K562 (cell line): Measurements from ENCODE around the gene TAS1R3. TPM values are rescaled to one million over a fixed set of nuclear protein-coding genes. Genes with fewer than 3 reads are reported as not detected.

ENCODE experiments used
- FOXM1 ChIP-seq, 2 experiments: fragments of 450-650 bp in 1 of 2; sonication (generic) in 1 of 2; formaldehyde crosslinking in 1 of 2; IDR thresholded peaks; 2 replicates each; pipeline versions ENCODE4 v1.6.1 to v1.9.0; 2017 to 2022; ENCODE audit warnings: low read depth in 2 of 2, mild to moderate bottlenecking in 2 of 2, missing genetic modification reagents in 1 of 2, moderate library complexity in 1 of 2
- GTF2E2 ChIP-seq: fragments of 200-800 bp; sonication (Bioruptor generic); IDR thresholded peaks from 2 replicates; pipeline ENCODE4 v1.6.1; 2016; ENCODE audit warnings: missing genetic modification characterization, missing compliant biosample characterization
- HSF4 ChIP-seq: fragments of 250-450 bp; sonication (Bioruptor Pico); IDR thresholded peaks from 2 replicates; pipeline ENCODE4 v2.1.2; 2022; ENCODE audit warnings: mild to moderate bottlenecking, moderate library complexity, borderline replicate concordance
- NFATC3 ChIP-seq: fragments of 450-650 bp; IDR thresholded peaks from 2 replicates; pipeline ENCODE4 v1.6.1; 2017; ENCODE audit warnings: mild to moderate bottlenecking
- REST ChIP-seq, 2 experiments: fragments of 450-650 bp; formaldehyde crosslinking in 1 of 2; IDR thresholded peaks; 2 replicates each; pipeline versions ENCODE4 v1.4.0 to v1.6.1; 2014 to 2020; ENCODE audit warnings: mild to moderate bottlenecking in 2 of 2, borderline replicate concordance in 1 of 2, low read depth in 1 of 2
- RFX7 ChIP-seq: fragments of 250-450 bp; sonication (Bioruptor Pico); IDR thresholded peaks from 2 replicates; pipeline ENCODE4 v1.5.1; 2021; ENCODE audit warnings: mild to moderate bottlenecking
- SLC30A9 ChIP-seq: fragments of 250-450 bp; sonication (Bioruptor Pico); IDR thresholded peaks from 2 replicates; pipeline ENCODE4 v1.8.0; 2022; ENCODE audit warnings: mild to moderate bottlenecking, moderate library complexity
- SMC3 ChIP-seq: conservative IDR thresholded peaks from 2 replicates; pipeline ENCODE4 v1.6.1; 2011; ENCODE audit warnings: low read depth, low read length, improper control_type of control experiment; ENCODE audit not compliant: insufficient read depth
- SRSF1 ChIP-seq: fragments of 200-400 bp; formaldehyde crosslinking; IDR thresholded peaks from 2 replicates; pipeline ENCODE4 v1.6.1; 2017; ENCODE audit warnings: mild to moderate bottlenecking, low read depth, low read length, moderate library complexity
- TFE3 ChIP-seq: fragments of 450-650 bp; formaldehyde crosslinking; IDR thresholded peaks from 2 replicates; pipeline ENCODE4 v1.4.0; 2020; ENCODE audit warnings: mild to moderate bottlenecking, mixed read lengths
- ZNF586 ChIP-seq: fragments of 450-650 bp; formaldehyde crosslinking; conservative IDR thresholded peaks from 2 replicates; pipeline ENCODE4 v1.4.0; 2020; ENCODE audit warnings: mild to moderate bottlenecking, moderate library complexity
- polyA plus RNA-seq, 8 experiments: library from polyadenylated mRNA; depleted of rRNA in 4 of 8; stranded (reverse) in 5 of 8; unstranded in 3 of 8; fragments of >200 nt; fragmentation: Nextera tagmentation in 2 of 8; fragmentation: Illumina TruSeq in 1 of 8; extraction: Ambion mirVana in 2 of 8; extraction: Trizol in 1 of 8; gene quantifications; 2 replicates each; pipeline versions ENCODE4 v1.2.1 to v1.2.3, GENCODE V29; 2011 to 2014; ENCODE audit warnings: inconsistent platforms in 1 of 8, missing spikeins in 1 of 8
- total RNA-seq, 7 experiments: library from RNA; depleted of rRNA in 6 of 7; stranded (reverse); fragments of >200 nt in 6 of 7; fragmentation: Illumina TruSeq in 2 of 7; extraction: Trizol in 2 of 7; gene quantifications; 2 replicates each; pipeline versions ENCODE4 v1.2.1 to v1.2.3, GENCODE V29; 2011 to 2021; ENCODE audit warnings: low replicate concordance in 1 of 7

TAS1R3 gene
- total and polyA plus RNA-seq, 9 of the 15 experiments (the other 6 are each of a cell fraction or from before 2014, with no cell fraction given): 0.07 to 0.13 TPM; not detected in 7

GRCh38 chr1:1325288-1326074 lies 5.6 kb upstream of the TAS1R3 start (continued):
- no peak for TF ChIP-seq REST (IDR thresholded peaks at IDR 0.05; ENCODE audit: borderline replicate concordance)
- no peak for TF ChIP-seq REST (CRISPR knock-in tag; IDR thresholded peaks at IDR 0.05; ENCODE audit: low read depth)
- TF ChIP-seq SRSF1: no peak
- no peak for TF ChIP-seq NFATC3
- no peak for TF ChIP-seq GTF2E2 (tag)
- TF ChIP-seq FOXM1 (IDR thresholded peaks at IDR 0.05; ENCODE audit: low read depth): no peak
- TF ChIP-seq FOXM1 (CRISPR knock-in tag; IDR thresholded peaks at IDR 0.05; ENCODE audit: low read depth): no peak
- no peak for TF ChIP-seq SMC3
- TF ChIP-seq TFE3 (CRISPR knock-in tag): no peak
- no peak for TF ChIP-seq SLC30A9 (CRISPR knock-in tag)
- no peak for TF ChIP-seq RFX7 (CRISPR knock-in tag)
- TF ChIP-seq ZNF586 (CRISPR knock-in tag): no peak
- no peak for TF ChIP-seq HSF4
